ENCODE measurements around the gene FTO. TPM values are rescaled to one million over a fixed set of nuclear protein-coding genes. Genes with fewer than 3 reads are reported as not detected.

Gene FTO
- polyA plus RNA-seq, 1 donor from 2014 or later = 80.1 TPM

DNA sequence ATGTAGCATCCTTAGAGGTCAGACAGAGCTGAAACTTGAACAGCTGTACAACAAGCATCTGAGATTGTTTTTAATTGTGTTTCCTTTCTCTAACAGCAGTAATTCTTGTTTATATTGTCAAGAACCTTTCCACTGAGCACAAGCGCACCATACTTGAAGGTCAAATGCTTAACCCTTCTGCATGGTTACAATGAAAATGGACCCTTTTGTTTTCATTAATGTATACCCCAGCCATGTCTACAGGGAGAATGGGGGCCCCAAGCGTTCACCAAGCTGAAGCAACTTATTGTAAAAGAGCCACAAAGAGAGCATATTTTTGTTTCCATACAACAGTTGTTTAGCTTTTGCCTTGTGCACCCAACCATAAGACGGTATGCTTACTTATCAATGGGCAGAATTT lies 210.8 kb downstream of the FTO start:
- Histone ChIP-seq H3K9ac (ENCODE audit: low read length) (no peak overlapping the region), H4K20me1 (ENCODE audit: insufficient read depth) (no peaks in the 10 kb centered on the region), H3K27me3 (ENCODE audit: insufficient read depth, low read depth, low read length) (no peaks in the 10 kb centered on the region), H3K4me3 (ENCODE audit: low read length) (no peak overlapping the region), H2AFZ (ENCODE audit: low read depth, low read length) (no peak overlapping the region), H3K4me2 (ENCODE audit: low read length) (no peak overlapping the region), H3K79me2 (replicated peaks; ENCODE audit: insufficient read depth, low read length) (no peaks in the 10 kb centered on the region), H3K27ac (ENCODE audit: low read length) (no peak overlapping the region), H3K9me2 (ENCODE audit: insufficient read depth, low read length) (no peaks in the 10 kb centered on the region), H3F3A (ENCODE audit: insufficient read depth, low read length, poor library complexity, severe bottlenecking) (no peaks in the 10 kb centered on the region), H3K9me3 (ENCODE audit: low read length) (no peaks in the 10 kb centered on the region), H3K36me3 (ENCODE audit: insufficient read depth, low read length) (no peaks in the 10 kb centered on the region)
- TF ChIP-seq POLR2AphosphoS5 (IDR thresholded peaks at IDR 0.05) (no peak), EZH2 (IDR thresholded peaks at IDR 0.05; ENCODE audit: borderline replicate concordance, insufficient read depth, low read length, poor library complexity, severe bottlenecking) (no peak), SMC3 (conservative IDR thresholded peaks at IDR 0.05; ENCODE audit: poor library complexity) (no peak), MXI1 (conservative IDR thresholded peaks at IDR 0.05; ENCODE audit: poor library complexity, severe bottlenecking) (no peak), RAD21 (conservative IDR thresholded peaks at IDR 0.05) (no peak), TAF1 (IDR thresholded peaks at IDR 0.05; ENCODE audit: low read depth) (no peak), EP300 (conservative IDR thresholded peaks at IDR 0.05; ENCODE audit: poor library complexity, severe bottlenecking) (no peak)
- TF ChIP-seq, protein P1, sequence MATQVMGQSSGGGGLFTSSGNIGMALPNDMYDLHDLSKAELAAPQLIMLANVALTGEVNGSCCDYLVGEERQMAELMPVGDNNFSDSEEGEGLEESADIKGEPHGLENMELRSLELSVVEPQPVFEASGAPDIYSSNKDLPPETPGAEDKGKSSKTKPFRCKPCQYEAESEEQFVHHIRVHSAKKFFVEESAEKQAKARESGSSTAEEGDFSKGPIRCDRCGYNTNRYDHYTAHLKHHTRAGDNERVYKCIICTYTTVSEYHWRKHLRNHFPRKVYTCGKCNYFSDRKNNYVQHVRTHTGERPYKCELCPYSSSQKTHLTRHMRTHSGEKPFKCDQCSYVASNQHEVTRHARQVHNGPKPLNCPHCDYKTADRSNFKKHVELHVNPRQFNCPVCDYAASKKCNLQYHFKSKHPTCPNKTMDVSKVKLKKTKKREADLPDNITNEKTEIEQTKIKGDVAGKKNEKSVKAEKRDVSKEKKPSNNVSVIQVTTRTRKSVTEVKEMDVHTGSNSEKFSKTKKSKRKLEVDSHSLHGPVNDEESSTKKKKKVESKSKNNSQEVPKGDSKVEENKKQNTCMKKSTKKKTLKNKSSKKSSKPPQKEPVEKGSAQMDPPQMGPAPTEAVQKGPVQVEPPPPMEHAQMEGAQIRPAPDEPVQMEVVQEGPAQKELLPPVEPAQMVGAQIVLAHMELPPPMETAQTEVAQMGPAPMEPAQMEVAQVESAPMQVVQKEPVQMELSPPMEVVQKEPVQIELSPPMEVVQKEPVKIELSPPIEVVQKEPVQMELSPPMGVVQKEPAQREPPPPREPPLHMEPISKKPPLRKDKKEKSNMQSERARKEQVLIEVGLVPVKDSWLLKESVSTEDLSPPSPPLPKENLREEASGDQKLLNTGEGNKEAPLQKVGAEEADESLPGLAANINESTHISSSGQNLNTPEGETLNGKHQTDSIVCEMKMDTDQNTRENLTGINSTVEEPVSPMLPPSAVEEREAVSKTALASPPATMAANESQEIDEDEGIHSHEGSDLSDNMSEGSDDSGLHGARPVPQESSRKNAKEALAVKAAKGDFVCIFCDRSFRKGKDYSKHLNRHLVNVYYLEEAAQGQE (IDR thresholded peaks at IDR 0.05; ENCODE audit: borderline replicate concordance) = no peak
- TF ChIP-seq, protein P2, sequence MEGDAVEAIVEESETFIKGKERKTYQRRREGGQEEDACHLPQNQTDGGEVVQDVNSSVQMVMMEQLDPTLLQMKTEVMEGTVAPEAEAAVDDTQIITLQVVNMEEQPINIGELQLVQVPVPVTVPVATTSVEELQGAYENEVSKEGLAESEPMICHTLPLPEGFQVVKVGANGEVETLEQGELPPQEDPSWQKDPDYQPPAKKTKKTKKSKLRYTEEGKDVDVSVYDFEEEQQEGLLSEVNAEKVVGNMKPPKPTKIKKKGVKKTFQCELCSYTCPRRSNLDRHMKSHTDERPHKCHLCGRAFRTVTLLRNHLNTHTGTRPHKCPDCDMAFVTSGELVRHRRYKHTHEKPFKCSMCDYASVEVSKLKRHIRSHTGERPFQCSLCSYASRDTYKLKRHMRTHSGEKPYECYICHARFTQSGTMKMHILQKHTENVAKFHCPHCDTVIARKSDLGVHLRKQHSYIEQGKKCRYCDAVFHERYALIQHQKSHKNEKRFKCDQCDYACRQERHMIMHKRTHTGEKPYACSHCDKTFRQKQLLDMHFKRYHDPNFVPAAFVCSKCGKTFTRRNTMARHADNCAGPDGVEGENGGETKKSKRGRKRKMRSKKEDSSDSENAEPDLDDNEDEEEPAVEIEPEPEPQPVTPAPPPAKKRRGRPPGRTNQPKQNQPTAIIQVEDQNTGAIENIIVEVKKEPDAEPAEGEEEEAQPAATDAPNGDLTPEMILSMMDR (IDR thresholded peaks at IDR 0.05; ENCODE audit: poor library complexity, severe bottlenecking) = no peak

DNA sequence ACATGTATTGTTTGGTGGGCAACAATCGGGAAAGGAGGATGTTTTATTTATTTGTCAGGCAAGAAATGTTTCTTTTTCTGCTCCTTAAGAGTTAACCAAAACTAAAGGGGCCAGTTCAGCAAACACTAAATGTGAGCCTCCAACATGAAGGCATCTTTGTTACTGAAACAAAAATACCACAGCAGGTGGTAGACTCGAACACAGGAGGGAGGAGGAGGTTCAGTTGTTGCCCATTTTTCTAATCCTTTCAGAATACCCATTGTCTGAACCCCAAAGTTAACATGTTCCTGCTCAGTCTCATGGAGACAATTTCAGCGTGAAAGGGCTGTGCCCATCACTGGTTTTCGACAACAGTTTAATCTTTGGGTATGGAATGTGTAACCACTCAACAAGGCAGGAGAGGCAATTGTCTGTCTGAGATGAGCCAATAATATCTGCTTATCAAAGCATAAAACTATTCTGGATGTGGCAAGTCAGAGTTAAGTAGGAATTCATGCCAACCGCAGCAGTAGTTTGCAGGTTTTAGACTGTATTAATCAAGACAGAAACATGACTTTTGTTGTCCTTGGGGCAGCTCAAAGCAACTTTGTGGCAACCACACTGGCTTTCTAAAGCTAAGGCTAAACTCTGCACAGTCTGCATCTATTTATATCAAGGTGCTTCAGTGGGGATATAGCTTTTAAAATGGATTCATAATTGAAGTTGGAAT lies 211.7 kb downstream of the FTO start:
- no peaks in the 10 kb centered on the region for H3K27me3 ChIP-seq (ENCODE audit: insufficient read depth, low read depth, low read length)
- H3K9me2 ChIP-seq (ENCODE audit: insufficient read depth, low read length) = no peaks in the 10 kb centered on the region
- H3K79me2 ChIP-seq (replicated peaks; ENCODE audit: insufficient read depth, low read length) = no peaks in the 10 kb centered on the region
- no peaks in the 10 kb centered on the region for H3K9me3 ChIP-seq (ENCODE audit: low read length)
- TF ChIP-seq, protein P1 (IDR thresholded peaks at IDR 0.05; ENCODE audit: borderline replicate concordance) = no peak
- no peak for TF ChIP-seq POLR2AphosphoS5 (IDR thresholded peaks at IDR 0.05)
- TF ChIP-seq EP300 (conservative IDR thresholded peaks at IDR 0.05; ENCODE audit: poor library complexity, severe bottlenecking) = no peak
- no peak for TF ChIP-seq EZH2 (IDR thresholded peaks at IDR 0.05; ENCODE audit: borderline replicate concordance, insufficient read depth, low read length, poor library complexity, severe bottlenecking)
- TF ChIP-seq MXI1 (conservative IDR thresholded peaks at IDR 0.05; ENCODE audit: poor library complexity, severe bottlenecking) = no peak
- TF ChIP-seq TAF1 (IDR thresholded peaks at IDR 0.05; ENCODE audit: low read depth) = no peak
- no peak for TF ChIP-seq RAD21 (conservative IDR thresholded peaks at IDR 0.05)
- no peak for TF ChIP-seq SMC3 (conservative IDR thresholded peaks at IDR 0.05; ENCODE audit: poor library complexity)
- TF ChIP-seq, protein P2 (IDR thresholded peaks at IDR 0.05; ENCODE audit: poor library complexity, severe bottlenecking) = no peak
- no peak overlapping the region for H3K4me3 ChIP-seq (ENCODE audit: low read length)
- no peaks in the 10 kb centered on the region for H3F3A ChIP-seq (ENCODE audit: insufficient read depth, low read length, poor library complexity, severe bottlenecking)
- H4K20me1 ChIP-seq (ENCODE audit: insufficient read depth) = no peaks in the 10 kb centered on the region
- H3K36me3 ChIP-seq (ENCODE audit: insufficient read depth, low read length) = no peaks in the 10 kb centered on the region
- H3K27ac ChIP-seq (ENCODE audit: low read length) = no peak overlapping the region
- no peak overlapping the region for H3K4me2 ChIP-seq (ENCODE audit: low read length)
- H2AFZ ChIP-seq (ENCODE audit: low read depth, low read length) = no peak overlapping the region
- H3K9ac ChIP-seq (ENCODE audit: low read length) = no peak overlapping the region

Measured in neural cell (in vitro differentiated cells).